HG02610 (cell line): ENCODE measurements around the gene DPP10.

Source experiments
- ATAC-seq: cut with Tn5 transposase; IDR thresholded peaks from one replicate; pipeline ENCODE4 v1.9.1; 2021; ENCODE audit warnings: mild to moderate bottlenecking, moderate library complexity; ENCODE audit not compliant: unreplicated experiment

Gene DPP10

DNA sequence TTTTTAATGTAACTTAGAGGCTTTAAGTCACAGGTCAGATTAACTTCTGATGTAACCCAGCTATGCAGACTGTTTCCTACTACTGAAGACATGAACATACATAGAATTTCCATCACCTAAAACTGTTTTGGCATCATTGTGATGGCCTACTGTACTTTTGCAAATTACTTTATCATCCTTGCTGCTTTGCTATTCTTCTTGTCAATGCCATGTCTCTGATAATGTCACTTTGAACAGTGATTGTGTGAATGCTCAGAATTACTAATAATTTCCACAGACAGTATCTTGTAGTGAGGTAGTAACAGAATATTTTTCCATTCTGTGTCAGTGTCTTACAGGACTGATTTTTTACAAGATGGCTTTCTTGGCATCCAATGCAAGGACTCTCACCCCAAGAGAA, 663.5 kb downstream of the DPP10 start:
- ATAC-seq = no peak

DNA sequence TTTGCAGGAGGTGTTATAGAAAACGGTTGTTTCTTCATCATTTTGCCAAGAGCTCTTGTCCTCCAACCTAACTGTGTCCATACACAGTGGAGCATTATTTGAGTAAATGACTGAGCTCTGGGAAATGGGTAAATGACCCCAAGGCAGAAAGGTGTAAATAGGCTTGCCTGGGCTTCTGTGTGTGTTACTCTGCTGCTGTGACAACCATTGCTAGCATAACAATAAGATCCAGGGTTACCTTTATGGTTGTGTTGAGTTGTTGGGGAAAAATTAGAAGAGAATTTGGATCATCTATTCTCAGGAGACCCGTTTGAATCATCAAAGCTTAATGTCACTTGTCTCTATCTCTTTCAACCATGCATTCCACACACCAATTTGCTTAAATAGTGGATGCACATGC, 672.7 kb downstream of the DPP10 start:
- ATAC-seq = no peak

DNA sequence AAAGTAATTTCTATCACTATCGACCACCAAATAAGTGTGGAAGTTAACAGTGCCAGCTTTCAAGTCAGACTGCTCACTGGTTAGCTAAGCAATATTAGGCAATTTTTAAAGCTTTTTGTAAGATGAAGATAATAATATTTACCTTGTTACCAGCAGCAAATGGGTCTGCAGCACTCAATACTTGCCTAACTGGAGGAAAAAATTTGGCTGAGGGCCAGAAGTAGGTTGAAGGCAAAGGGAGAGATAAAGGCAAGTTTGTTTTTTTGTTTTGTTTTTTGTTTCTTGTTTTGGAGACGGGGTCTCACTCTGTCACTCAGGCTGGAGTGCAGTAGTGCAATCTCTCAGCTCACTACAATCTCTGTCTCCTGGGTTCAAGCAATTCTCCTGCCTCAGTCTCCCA, 675.9 kb downstream of the DPP10 start:
- ATAC-seq = no peak

DNA sequence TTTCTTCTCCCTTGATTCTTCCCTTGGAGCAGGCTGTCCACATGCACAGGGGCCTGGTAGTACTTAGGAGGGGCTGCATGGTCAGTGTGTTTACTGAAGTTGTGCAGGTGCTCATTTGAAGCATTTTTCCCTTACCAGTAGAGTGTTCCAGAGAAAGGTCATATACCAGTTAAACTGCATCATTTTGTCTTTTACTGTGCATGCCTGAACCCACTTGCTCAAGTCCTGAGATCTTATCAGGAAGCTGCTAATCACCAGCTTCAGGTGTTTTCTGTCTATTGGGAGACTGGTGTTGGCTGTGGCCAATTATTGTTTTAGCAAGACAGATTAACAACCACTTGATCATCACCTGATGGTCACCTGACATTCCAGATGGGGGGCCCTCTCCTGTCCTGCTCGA, 676.6 kb downstream of the DPP10 start:
- no peak for ATAC-seq

DNA sequence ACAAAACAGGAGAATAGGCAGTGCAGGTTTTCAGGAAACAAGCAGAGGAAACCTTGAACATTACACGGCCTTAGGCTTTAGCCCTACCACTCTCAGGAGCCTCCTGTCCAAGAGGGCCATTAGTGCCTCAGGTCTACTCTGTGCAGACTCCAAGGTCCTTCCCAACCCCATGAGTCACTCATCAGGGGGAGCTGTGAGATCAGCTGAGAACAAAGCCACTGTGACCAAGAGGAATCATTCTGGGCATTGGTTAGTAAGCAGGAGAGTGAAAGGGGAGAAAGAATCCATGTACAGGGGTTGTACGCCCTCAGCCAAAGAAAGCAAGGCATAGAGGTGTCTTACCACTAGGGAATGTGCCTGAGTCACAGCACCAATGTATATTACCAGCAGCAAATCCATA, 680.3 kb downstream of the DPP10 start:
- ATAC-seq = no peak

DNA sequence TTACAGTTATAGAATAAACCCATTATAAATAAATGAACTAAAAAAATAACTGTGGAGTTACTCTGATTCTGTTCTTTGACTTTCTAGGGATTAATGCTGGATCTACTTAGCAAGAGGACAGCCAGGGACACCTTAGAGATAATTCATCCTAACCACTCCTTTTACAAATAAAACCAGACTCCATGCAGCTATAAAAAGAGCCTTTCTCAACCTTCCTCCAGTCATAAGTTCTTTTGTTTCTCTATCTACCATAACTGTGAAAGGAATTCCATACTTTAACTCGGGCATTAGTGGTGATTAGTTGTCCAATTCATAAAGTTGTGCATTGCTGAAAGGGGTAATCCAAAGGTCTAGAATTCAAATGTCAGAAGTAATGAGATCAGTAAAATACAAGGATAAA, 682.4 kb downstream of the DPP10 start:
- ATAC-seq = no peak

DNA sequence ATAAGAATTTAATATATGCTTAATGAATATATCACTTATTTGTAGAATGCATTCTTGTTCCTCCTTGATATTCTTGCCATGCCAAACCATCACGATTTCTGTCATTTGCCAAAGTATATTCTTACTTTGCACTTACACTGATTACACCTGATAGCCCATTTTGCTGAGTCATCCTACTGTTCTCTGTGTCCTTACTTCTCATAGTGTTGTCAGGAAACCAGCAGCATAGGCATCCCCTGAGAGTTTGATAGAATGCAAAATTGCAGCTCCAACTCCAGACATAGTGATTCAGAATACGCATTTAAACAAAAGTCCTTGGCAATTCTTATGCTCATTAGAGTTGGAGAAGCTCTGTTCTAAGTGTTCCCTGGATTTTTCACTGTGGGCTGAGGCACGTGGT, 687.1 kb downstream of the DPP10 start:
- ATAC-seq = no peak

DNA sequence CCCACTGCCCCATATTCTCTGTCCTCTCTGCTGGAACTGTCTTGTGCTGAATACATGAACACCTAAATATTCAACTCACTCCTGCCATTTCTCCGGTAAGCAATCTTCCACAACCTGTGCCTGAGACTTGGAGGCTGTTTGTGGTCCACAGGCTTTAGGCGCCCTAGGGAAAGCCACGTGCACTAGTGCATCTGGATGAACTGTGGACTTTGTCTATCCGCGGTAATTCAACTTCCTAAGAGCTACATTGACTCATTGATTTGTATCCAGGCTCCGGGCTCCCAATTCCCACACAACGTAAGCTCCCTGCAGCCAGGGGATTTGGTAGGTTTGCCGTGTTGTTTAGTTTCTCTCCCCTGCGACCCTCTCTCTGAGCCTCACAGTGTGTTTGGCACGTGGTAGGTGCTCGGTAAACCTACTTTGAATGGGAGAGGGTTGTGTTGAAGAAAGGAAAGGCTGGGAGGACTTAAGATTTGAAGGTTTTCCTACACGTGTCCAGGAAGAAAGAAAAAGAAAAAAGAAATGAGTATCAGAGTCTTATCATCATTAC, 718.2 kb downstream of the DPP10 start:
- ATAC-seq = no peak

DNA sequence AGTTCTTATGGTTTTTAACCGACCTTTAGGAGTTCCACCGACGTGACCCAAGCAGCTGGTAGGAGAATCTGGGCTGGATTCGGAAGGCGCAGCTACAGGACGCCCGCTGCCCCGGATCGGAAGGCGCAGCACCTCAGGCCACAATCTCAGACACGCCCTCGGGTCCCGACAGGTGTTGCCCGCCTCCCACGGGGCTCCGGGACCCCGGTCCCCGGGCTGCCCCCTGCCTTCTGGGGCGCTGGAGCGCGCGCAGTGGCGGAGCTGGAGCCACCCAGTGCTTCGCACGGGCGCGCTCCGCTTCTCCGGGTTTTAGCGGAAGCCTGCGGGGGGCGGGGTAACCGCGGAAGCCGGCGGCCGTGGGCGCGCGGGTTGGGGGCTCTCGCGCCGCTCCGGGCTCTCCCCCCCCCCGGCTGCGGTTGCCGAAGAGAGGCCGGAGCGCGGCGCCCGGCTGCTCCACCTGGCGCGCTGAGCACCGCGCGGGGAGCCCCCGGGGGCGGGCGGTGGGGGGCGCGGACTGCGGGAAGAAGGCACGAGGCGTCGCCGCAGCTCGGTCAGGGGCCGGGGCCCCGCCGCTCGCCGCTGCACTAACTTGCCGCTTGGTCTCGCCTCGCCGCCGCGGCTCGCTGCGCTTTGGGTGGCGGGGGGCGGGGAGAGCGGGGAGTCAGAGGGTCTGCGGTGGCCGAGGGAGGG, 718.8 kb downstream of the DPP10 start:
- ATAC-seq = no peak

DNA sequence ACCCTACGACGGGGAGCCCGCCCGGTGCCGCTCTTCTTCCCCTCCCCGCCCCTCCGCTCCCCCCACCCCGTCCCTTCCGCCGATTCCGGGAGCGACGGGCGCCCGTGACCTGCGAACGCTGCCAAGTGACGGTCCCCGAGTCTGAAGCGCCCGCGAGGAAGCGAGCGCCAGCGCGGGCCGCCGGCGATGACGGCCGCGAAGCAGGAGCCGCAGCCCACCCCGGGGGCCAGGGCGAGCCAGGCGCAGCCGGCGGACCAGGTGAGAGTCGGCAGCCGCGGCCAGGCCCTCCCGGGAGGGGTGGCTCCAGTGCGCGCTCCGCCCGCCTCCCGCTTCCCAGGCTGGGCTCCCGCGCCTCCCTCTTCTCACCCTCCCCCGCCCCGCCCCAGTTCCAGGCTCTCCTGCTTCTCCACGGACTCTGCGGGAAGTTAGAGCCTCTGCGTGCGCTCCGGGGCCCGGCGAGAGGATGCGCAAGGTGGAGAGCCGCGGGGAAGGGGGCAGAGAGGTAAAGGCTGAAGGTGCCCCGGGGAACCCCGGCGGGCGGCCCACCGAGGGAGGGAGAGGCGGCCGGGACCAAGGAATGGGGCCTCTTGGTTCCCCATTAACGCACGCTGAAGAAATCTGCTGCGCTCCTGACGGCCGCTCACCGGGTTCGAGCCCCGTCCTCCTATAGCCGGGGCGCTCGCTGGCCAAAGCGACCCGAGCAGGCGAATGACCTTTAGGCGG, 719.5 kb downstream of the DPP10 start:
- ATAC-seq = no peak

DNA sequence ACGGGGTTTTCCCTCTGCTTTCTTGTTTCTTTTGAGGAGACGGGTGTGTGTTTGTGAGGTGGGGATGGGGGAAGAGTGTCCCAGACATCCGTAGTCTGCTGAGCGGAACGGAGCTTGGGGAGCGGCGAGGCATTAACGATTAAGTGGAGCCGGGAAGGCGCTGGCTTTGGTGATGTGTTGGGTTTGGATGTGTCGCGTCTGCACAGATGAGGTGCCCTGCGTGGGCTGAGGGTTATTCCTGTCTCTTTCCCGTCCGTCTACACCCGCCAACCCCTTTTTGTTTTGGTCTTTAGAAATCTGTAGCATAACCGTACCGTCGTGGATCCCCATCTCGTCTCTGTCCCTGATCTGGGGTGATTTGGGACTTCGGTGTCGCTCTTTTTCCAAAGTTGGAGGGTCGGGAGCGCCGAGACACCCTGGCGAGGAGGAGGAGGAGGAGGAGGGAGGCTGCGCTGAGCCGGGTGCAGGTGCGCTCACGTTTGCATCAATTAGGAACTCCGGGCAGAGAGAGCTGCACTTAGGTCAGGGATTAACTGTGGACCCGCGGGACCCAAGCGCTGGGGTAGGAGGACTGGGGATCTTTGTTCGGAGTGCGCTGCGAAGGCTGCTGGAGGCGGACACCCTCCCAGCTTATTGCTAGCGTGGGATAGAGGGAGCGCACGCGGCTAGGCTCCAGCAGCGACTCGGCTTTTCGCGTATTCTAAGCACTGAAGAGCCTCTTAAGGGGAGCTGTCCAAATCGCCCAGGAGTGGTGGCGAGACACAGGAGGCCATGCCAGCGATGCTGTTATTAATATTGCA, 720.3 kb downstream of the DPP10 start:
- no peak for ATAC-seq

DNA sequence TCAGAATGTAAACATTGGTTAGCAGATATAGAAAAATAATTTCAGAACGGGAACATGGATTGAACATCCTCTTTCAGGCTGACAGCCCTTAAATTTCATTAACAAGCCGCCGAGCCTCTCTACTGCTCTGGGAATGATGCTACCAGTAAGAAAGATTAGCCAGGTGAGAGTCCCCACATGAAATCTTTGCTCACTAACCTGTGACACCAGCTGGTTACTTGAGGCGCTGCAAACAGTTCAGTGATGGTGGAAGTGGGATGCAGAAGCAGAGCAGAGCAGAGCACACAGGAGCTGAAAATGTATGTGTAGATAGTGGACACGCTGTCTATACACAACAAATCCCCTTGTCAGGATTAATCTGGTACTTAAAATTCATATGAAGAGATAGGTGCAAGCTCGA, 721.1 kb downstream of the DPP10 start:
- ATAC-seq = no peak

DNA sequence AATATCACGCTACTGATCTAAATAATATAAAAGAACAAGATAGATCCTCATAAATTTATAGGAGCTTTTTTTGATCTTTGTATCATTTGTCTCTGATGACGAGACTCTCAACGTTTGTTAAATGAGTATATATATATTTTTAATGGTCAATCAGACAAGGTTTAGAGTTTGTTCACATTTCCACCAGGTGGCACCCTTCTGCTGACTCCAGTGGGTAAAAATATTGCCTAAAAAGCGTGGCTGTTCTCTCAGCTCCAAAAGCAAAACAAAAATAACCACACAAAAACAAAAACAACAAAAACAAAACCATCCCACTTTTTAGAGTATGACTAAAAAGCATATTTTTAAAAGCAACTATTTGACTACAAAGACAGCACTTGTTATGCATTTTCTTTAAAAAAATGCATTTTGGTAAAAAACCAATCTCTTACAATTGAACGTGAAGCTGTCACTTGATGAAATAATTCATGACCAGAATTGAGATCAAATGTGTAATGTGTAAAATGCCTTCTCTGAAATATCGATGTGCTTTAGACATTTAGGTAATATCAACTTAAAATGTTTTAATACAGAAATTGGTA, 723.2 kb downstream of the DPP10 start:
- ATAC-seq = no peak

DNA sequence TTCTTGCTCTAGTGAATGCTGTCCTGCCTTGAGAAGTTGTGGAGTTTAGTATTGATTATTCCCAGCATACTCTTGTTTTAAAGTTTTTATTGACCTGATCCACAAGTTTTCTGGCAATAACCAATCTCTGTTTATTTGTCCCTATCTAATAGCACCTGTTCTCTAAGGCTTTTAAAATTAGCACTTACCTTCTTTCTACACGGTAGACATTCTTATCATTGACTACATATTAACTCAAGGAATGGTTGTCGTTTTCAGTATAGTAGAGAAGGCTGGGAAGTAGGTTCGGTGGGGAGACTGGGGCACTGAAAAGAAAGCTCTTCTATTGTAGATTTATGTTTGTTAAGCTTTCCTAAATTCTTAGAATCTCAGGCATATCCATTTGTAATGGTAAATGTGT, 726.0 kb downstream of the DPP10 start:
- no peak for ATAC-seq

DNA sequence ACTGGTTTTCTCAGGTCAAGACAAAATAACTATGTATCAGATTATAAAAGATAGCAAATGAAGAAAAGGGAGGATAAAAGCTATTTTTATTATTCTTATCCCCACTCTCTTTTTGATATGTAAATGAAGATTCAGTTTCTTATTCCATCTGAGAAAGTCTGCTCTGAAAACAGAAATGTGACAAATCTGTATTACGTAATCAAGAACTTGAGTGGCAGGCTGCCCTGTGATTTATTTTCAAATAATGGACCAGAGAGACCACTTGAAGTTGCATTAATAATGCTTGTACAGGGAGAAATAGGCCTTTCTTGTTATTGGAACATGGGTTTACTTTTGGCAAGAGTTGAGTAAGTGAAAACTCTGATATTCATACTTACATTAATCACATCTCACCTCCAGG, 727.4 kb downstream of the DPP10 start:
- ATAC-seq = no peak

DNA sequence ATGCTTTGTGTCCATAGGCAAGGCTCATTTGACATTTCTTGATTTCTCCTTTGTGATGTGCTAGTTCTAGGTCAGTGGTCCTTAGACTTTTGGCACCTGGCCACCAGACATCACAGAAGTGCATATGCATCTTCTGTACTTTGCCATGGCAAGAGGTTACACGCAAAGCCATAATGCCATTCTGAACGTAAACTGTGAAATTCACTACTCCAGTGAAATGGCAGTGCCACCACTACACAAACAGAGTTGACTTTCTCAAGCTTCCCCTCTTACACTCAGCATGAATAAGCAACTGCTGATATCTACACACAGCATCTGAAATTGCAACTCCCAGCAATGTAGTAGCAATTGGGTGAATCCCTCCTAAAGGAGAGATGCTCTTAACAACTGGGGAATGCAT, 729.3 kb downstream of the DPP10 start:
- no peak for ATAC-seq

DNA sequence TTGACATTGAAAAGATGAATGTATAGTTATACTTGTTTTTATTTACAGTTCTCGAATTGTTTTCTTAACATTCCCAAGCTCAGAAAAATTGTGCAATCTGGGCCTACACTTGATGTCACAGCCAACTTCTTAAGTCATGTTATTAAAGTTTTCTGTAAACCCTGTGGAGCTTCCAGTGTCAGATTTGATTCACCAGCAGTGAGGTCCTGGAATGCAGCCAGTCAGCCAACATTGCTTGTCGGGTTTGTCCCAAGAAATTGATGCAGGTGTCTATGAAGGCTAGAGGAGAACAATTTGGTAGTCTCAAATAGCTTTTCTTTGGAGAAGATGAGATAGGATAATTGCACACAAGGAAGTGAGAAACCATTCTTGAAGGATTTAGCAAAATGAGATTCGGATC, 732.2 kb downstream of the DPP10 start:
- ATAC-seq = no peak

DNA sequence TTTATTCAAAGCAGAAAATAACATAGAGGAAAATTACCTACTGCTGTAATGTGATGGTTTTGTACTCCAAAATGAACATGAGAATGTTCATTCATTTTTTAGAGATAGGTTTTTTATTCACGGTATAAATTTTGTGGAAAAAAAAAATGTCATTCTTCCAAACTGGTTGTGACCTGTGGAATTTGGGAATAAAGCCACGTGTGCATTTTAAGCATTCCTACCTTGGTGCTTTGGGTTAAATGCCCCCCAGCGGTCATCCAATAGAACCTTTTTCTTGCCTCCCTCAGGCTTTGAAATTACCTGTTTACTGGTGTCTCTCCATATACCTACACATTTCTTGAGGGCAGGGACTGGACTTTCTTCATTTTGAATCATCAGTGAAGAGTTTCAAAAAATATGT, 740.7 kb downstream of the DPP10 start:
- ATAC-seq = no peak

DNA sequence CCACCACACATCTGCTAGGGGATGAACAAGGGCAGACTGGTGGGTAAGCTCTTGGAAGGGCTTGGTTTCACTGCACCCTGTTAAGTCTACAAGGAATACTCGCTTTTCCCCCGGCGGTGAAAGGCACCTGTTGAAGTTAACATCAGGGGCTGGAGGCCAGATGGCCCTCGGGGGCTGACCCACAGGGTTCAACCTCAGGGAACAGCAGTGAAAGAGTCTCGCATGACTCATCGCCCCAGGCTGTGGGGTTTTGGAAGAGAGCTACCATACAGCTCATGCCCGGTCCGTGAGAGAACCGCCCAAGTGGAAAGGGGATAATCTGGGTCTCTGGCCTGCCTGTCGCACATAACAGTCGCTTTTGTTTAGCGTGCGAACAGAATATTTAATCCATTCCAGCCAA, 748.0 kb downstream of the DPP10 start:
- no peak for ATAC-seq

DNA sequence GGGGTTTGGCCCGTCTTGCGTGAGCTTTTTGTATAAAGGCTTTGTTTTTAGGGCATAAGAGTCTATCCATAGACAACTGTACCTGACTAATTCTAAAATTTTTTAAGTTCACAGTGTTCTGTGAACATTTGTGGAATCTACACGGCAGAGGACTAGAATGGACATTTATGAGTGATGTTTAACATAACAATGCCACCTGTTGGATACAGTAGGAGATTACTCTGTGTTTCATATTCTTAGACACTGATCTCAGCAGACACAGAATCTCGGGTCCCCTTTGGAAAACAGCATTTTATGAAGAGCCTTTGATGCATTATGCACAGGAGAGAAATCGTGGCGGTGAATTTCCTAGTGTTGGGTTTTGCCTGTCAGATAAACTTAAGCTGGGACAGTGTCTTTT, 752.2 kb downstream of the DPP10 start:
- no peak for ATAC-seq

DNA sequence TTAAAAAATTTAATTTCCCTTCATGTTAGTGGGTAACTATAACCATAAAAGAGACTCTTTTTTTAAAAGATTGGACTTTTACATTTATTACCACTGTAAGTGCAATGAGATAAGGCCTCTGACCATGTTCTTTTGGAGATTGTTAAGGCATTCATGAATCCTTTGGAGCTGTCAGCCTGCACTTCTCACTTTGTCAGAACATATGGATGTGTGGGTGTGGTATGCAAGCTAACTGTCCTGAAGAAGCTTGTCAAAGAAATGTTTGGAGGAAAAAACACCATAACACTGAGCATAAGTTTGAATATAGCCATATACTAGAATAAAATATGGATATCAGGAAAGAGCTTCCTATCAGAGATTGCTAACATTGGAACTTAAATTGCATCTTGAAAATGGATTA, 754.1 kb downstream of the DPP10 start:
- ATAC-seq = no peak
